ENCODE data around the gene SUGCT.

SUGCT gene

GRCh38 chr7:40899636-40900507 is 765.1 kb downstream of the SUGCT start:
- TF ChIP-seq CTCF (IDR thresholded peaks at IDR 0.05) = no peak

GRCh38 chr7:40903872-40904271 is 769.1 kb downstream of the SUGCT start:
- TF ChIP-seq CTCF (IDR thresholded peaks at IDR 0.05) = no peak

- no peak for TF ChIP-seq CTCF (IDR thresholded peaks at IDR 0.05)
Observed at GRCh38 chr7:40907286-40907685, 772.5 kb downstream of the SUGCT start.

- TF ChIP-seq CTCF (IDR thresholded peaks at IDR 0.05) = no peak
Observed at GRCh38 chr7:40909346-40909980, 774.7 kb downstream of the SUGCT start.
